Measurements from ENCODE around the gene ZMYM4. TPM values are rescaled to one million over a fixed set of nuclear protein-coding genes. Genes with fewer than 3 reads are reported as not detected.
"Not testable (repeated sequence)": the region's sequence is repeated elsewhere in the genome, so short reads cannot be mapped to it uniquely, and the experiment has no call there.

The ZMYM4 gene
- total RNA-seq, 1 experiment from 2014 or later: 24.5 TPM

DNA sequence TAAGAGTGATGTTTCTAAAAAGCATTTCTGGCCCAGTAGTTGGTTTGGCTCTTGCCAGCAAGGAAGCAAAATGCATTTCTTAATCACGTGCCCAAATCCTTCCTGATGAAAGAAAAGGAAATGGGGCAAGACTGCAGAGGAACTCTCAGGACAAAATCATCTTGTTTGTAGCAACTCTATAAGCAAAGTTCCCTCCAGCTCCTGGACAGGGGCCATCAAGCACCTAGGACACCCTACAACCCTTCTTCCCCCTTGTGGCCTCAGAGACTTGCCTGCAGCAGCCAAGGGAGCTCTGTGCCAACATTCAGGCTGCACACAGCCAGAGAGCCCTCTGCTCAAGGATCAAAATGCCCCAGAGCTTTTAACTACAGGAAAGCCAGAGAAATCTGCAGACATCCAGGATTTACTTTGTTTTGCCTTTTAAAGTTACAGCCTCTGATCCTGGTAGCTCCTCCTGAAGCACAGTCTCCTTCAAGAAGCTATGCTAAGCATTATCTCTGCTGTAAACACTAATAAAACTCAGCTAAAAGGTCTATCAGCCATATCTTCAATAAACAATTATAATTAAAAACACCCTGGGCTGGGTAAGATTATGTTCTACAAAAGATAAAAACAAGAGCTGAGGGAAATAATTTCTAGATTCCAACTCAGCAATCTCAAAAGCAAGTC is 183.7 kb downstream of the ZMYM4 start:
- no peak for DNase-seq (ENCODE audit: low read depth)

DNA sequence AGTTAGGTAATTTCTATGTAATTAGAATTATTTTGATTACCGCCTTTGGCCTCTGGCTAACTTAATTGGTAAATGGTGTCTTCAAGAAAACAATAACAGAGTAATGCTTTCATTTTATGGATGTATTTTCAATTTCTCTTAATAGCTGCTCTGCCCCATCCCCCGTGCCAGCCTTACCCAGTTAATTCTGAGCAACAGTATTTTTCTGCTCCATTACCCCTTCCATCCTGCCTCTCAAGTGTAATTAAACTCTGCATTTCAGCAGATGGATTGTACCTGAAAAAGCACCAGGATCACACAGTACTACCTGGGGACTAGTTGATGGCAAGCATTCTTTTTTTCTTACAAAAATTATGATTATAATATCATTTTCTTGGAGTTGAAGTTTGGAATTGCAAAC is 184.5 kb downstream of the ZMYM4 start:
- DNase-seq (ENCODE audit: low read depth): no peak

DNA sequence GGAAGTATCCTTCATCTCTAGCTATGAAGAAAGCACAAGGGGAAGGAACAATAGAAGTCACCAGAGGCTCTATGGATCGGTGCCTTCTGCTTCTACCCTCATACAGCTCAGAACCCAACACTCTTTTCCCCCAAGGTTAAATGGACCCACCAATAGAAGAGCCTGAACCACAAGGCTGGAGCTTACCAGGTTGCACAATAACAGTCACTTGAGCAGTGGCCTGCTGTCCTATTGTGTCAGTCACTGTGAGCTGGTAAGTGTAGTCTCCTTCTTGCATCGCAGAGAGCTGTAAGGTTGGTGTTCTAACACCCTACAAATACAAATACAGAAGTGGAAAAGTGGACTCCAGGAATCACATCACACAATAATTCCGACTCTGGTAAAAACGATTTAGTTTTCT is 185.7 kb downstream of the ZMYM4 start:
- no peak for DNase-seq (ENCODE audit: low read depth)

DNA sequence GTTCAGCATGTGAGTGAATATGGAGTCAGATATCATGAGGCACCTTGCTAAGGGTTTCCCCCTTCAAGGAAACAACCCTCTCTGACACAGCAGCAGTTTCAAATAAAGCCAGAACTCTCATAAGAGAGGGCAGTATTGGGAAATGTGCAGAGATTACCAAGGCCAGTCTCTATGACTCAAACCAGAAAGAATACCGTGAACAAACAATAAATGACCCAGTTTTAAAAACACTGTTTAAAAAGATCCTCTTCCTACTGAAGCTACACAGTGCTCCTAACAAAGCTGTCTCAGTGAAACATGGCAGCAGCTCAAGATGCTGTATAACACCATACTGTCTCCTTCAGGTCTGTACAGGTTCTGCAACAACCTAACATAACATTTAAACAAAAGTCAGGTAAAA is 186.1 kb downstream of the ZMYM4 start:
- DNase-seq (ENCODE audit: low read depth): no peak

DNA sequence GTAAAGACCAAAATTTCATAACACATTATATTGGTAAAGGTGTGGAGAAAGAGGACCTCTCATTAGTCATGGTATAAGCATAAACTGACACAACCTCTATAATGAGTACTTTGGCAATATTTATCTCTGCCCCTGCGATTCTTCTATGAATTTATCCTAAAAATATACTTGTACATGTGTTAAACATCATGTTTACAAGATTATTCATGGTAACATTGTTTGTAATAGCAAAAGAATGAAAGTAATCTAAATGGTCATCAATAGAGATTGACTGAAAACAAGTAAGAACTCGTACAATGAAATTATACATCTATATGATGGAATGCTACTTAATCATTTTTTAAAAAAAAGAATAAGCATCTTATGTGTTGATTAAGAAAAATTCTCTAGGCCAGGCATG is 192.3 kb downstream of the ZMYM4 start:
- DNase-seq (ENCODE audit: low read depth): no peak

DNA sequence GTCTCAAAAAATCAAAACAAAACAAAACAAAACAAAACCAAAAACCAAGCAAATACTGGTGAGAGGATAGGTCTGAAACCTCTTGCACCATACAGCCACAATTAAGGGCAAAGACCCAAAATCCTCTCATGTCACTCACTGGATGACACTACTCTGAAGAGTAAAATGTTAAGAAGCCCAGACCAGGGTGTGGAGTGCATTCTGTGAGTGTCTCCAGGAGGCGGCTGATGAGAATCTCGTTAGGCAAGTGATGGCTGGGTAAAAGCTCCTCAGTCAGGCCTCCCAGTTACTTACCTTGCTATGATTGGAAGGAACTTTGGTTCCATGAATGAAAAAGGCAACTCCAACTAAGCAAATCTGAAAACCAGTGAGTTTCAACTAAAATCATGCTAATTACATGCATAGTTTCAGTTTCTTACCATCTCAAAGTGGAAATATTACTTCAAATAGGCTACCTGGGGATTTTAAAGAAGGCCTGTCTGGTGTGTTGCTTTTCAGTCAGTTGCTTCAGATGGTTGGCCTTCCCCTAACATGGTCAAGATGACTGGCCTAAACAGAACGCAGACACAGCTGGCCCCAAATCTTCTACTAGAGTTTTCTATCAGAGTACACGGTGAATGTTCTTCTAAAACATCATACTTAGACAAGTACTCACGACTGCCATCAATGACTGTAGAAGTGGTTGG is 193.6 kb downstream of the ZMYM4 start:
- DNase-seq (ENCODE audit: low read depth): no peak

DNA sequence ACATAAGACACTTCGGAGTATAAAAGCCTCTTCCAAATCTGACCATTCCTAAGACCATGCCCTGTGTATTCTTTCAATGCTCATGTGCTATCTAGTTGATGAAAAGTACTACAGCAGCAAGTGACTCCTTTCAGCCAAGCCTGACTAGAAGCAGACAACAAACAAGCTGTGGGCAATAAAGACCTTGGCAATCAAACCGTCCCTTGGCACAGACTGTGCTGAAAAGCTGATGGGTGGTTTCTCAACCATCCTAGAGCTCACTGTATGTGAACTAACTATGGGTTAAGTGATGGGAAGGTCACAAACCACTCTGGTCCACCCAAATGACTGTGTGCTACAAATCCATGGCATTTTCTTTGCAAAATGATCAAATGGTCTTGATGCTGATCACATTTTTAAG is 194.7 kb downstream of the ZMYM4 start:
- no peak for DNase-seq (ENCODE audit: low read depth)

DNA sequence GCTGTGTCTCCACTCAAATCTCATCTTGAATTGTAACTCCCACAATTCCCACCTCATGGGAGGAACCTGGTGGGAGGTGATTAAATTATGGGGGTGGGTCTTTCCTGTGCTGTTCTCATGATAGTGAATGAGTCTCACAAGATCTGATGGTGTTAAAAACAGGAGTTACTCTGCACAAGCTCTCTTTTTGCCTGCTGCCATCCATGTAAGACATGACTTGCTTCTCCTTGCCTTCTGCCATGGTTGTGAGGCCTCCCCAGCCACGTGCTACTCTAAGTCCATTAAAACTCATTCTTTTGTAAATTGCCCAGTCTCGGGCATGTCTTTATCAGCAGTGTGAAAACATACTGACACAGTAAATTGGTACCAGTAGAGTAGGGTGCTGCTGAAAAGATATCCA is 195.2 kb downstream of the ZMYM4 start:
- DNase-seq (ENCODE audit: low read depth): not testable (repeated sequence)

DNA sequence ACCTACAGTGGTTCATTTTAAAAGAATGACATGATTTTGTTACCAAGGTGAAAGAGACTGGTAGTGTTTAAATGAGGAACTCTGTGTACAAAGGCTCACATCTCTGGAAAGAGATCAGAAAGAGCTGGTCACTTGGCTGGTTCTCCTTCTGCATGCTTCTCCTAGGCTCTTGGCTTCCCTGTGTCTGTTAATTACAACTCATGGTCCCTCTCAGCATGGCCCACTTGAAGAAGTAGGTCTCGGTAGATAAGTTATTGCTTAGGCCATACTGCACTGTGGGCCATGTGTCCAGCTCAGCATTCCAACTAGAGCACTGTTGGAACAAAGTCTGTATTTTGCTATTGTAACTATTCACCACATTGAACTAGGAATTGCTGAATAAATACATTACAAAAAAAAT is 197.6 kb downstream of the ZMYM4 start:
- no peak for DNase-seq (ENCODE audit: low read depth)

DNA sequence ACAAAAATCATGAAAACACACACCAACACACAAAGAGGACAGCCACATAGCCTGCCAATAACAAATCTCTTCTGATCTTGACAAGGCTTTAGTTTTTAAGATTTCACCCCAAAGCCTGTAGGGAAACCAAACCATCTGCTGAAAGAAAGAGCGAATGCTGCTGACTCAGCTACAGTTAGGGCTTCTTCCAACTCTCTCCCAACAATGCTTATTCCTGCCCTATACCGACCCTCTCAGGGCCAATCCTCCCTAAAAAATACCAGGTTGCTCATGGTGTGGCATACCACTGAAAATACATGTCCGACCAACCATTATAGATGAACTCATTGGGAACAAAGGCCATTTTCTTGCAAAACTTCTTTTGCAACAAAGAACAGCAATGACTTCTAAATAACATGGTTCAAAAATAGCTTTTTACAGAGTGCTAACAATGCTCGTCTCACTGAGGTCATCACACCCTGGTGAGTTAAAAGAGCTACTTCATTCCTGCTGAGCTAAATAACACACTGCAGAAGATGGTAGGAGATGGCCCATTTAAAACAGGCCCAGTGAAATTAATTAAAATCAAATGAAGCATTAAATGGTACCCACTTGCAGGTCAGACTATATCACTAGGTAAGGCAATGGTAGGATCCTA is 202.6 kb downstream of the ZMYM4 start:
- no peak for DNase-seq (ENCODE audit: low read depth)

Other genes with a start within 250 kb of the ZMYM4 start
- gene ZMYM6, start 236.8 kb upstream of the ZMYM4 start, total RNA-seq (2014; rRNA removed; shearing (Covaris generic)): 10.8 and 13.1 TPM in 2 replicates
- 16.3 and 22.4 TPM in 2 replicates for gene ZMYM1, start 189.3 kb upstream of the ZMYM4 start, total RNA-seq (2014; rRNA removed; shearing (Covaris generic))
- 440 and 465 TPM in 2 replicates for gene SFPQ, start 75.6 kb upstream of the ZMYM4 start, total RNA-seq (2014; rRNA removed; shearing (Covaris generic))

Data from Daoy (cell line).